Suprapubic skin (tissue), 4 donors: ENCODE data around the gene ARF6. TPM values are rescaled to one million over a fixed set of nuclear protein-coding genes. Genes with fewer than 3 reads are reported as not detected.
"Not testable (repeated sequence)": the region's sequence is repeated elsewhere in the genome, so short reads cannot be mapped to it uniquely, and the experiment has no call there.

Source experiments
- DNase-seq, 2 donors: peaks; one replicate each; pipeline ENCODE4 v3.0.0-alpha.2; 2019; ENCODE audit warnings: low spot score in 2 of 2
- H3K27ac ChIP-seq: fragments of 200-600 bp; sonication (generic); one replicate; pipeline ENCODE4 v1.5.1; 2019
- H3K27me3 ChIP-seq: fragments of 200-600 bp; sonication (generic); one replicate; pipeline ENCODE4 v1.5.1; 2019
- H3K36me3 ChIP-seq: fragments of 200-600 bp; sonication (generic); one replicate; pipeline ENCODE4 v1.5.1; 2019
- H3K4me1 ChIP-seq: fragments of 200-600 bp; sonication (generic); one replicate; pipeline ENCODE4 v1.5.1; 2019
- H3K4me3 ChIP-seq: fragments of 200-600 bp; sonication (generic); one replicate; pipeline ENCODE4 v1.5.1; 2019; ENCODE audit warnings: mild to moderate bottlenecking
- H3K9me3 ChIP-seq: fragments of 200-600 bp; sonication (generic); one replicate; pipeline ENCODE4 v1.5.1; 2019
- EP300 ChIP-seq: sonication (generic); formaldehyde crosslinking; IDR thresholded peaks from one replicate; pipeline ENCODE4 v1.6.1; 2017; ENCODE audit warnings: antibody characterized with exemption
- POLR2A ChIP-seq, 2 donors: fragments of 450-650 bp; IDR thresholded peaks; one replicate each; pipeline ENCODE4 v1.6.1; 2017; ENCODE audit warnings: antibody characterized with exemption in 2 of 2, mild to moderate bottlenecking in 2 of 2, moderate library complexity in 2 of 2
- POLR2AphosphoS5 ChIP-seq, 3 donors: sonication (generic); formaldehyde crosslinking; IDR thresholded peaks; one replicate each; pipeline ENCODE4 v1.6.1; 2017; ENCODE audit warnings: antibody characterized with exemption in 3 of 3
- WGBS: methylation state at CpG from one replicate; pipeline ENCODE4 v1.1.5; 2018; 5-methylcytosine and 5-hydroxymethylcytosine counted together
- total RNA-seq, 4 donors: library from RNA; depleted of rRNA; stranded (reverse); fragments of >200 nt; gene quantifications; one replicate each; pipeline ENCODE4 v1.1.0, GENCODE V29; 2016
- TF ChIP-seq, protein P1 (sequence below), 2 donors: fragments of 200-600 bp in 1 of 2; fragments of 450-650 bp in 1 of 2; sonication (generic) in 1 of 2; IDR thresholded peaks; one replicate each; pipeline ENCODE4 v1.5.1; 2016 to 2019; ENCODE audit warnings: antibody characterized with exemption in 2 of 2, mild to moderate bottlenecking in 1 of 2, moderate library complexity in 1 of 2

Gene ARF6
- total RNA-seq, 4 donors from 2014 or later = 48.0 to 125 (median 85.3) TPM

DNA sequence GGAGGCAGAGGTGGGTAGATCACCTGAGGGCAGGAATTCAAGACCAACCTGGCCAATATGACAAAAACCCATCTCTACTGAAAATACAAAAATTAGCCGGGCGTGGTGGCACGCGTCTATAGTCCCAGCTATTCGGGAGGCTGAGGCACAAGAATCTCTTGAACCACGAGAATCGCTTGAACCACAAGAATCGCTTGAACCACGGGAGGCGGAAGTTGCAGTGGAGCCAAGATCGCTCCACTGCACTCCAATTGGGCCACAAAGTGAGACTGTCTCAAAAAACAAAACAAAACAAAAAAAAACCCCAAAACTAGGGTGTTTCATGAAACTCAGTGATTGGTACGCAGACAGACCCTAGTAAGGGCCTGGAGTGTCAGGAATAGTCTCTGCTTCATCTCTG is 6.4 kb upstream of the ARF6 start:
- H3K4me1 ChIP-seq = peaks cover under 1% of the 10 kb centered on the region
- H3K4me3 ChIP-seq = no peak overlapping the region
- no peaks in the 10 kb centered on the region for H3K9me3 ChIP-seq
- 89% methylated on average over 12 of the region's 12 CpGs for WGBS
- H3K36me3 ChIP-seq = no peaks in the 10 kb centered on the region
- H3K27ac ChIP-seq = no peak overlapping the region
- DNase-seq = no peak
- H3K27me3 ChIP-seq = no peaks in the 10 kb centered on the region
- no peak for TF ChIP-seq POLR2A (IDR thresholded peaks at IDR 0.05)
- TF ChIP-seq POLR2AphosphoS5 (IDR thresholded peaks at IDR 0.05) = no peak
- no peak for TF ChIP-seq EP300
- TF ChIP-seq, protein P1, sequence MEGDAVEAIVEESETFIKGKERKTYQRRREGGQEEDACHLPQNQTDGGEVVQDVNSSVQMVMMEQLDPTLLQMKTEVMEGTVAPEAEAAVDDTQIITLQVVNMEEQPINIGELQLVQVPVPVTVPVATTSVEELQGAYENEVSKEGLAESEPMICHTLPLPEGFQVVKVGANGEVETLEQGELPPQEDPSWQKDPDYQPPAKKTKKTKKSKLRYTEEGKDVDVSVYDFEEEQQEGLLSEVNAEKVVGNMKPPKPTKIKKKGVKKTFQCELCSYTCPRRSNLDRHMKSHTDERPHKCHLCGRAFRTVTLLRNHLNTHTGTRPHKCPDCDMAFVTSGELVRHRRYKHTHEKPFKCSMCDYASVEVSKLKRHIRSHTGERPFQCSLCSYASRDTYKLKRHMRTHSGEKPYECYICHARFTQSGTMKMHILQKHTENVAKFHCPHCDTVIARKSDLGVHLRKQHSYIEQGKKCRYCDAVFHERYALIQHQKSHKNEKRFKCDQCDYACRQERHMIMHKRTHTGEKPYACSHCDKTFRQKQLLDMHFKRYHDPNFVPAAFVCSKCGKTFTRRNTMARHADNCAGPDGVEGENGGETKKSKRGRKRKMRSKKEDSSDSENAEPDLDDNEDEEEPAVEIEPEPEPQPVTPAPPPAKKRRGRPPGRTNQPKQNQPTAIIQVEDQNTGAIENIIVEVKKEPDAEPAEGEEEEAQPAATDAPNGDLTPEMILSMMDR (IDR thresholded peaks at IDR 0.05) = no peak

DNA sequence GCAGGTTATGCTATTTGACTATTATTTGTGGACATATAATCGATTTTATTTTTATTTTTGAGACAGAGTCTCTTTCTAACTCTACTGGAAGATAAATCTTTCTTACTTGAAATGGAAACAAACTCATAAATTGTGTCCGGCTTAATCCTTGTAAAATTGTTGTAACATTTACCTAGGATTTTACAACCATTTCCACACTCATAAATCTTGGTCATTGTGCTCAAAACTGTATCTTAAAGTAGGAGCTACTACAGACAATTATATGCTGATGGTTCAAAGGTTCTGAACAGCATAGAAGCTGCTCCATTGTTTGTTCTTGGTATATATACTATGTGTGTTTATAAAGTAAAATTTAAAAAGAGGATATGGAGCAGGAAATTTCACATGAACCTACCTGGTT is 4.6 kb upstream of the ARF6 start:
- Histone ChIP-seq H3K36me3 (no peaks in the 10 kb centered on the region), H3K4me3 (no peak overlapping the region), H3K27me3 (no peaks in the 10 kb centered on the region), H3K27ac (no peak overlapping the region), H3K4me1 (peaks cover 6% of the 10 kb centered on the region), H3K9me3 (no peaks in the 10 kb centered on the region)
- WGBS = 97% methylated on average over 2 of the region's 2 CpGs
- no peak for TF ChIP-seq POLR2AphosphoS5 (IDR thresholded peaks at IDR 0.05)
- no peak for TF ChIP-seq EP300
- TF ChIP-seq, protein P1 (IDR thresholded peaks at IDR 0.05) = no peak
- no peak for TF ChIP-seq POLR2A (IDR thresholded peaks at IDR 0.05)
- no peak for DNase-seq

DNA sequence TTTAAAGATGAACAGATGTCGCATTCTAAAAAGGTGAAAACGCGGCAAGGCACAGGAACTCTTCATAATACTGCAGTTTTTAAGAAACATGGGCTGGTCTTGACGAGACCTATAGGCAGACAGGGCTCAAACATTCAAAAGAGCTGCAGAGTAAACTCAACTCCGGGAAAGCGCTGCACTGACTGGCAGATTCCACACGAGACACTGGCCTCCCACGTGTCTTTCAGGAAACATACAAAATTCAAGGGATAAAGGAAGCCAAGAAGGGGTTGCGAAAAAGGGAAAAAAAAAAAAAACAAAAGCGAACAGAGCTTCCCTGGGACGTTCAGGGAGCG is 614 bp upstream of the ARF6 start:
- no peak for DNase-seq
- Histone ChIP-seq H3K36me3 (peaks cover 4% of the 10 kb centered on the region), H3K27ac (peak overlapping the region; percentile 98), H3K27me3 (no peaks in the 10 kb centered on the region), H3K9me3 (no peaks in the 10 kb centered on the region), H3K4me3 (peak overlapping the region; percentile 77), H3K4me1 (peaks cover 30% of the 10 kb centered on the region)
- TF ChIP-seq EP300 = no peak
- TF ChIP-seq, protein P1 (IDR thresholded peaks at IDR 0.05) = no peak
- no peak for TF ChIP-seq POLR2A (IDR thresholded peaks at IDR 0.05)
- no peak for TF ChIP-seq POLR2AphosphoS5 (IDR thresholded peaks at IDR 0.05)
- WGBS = under 1% methylated on average over 12 of the region's 12 CpGs

DNA sequence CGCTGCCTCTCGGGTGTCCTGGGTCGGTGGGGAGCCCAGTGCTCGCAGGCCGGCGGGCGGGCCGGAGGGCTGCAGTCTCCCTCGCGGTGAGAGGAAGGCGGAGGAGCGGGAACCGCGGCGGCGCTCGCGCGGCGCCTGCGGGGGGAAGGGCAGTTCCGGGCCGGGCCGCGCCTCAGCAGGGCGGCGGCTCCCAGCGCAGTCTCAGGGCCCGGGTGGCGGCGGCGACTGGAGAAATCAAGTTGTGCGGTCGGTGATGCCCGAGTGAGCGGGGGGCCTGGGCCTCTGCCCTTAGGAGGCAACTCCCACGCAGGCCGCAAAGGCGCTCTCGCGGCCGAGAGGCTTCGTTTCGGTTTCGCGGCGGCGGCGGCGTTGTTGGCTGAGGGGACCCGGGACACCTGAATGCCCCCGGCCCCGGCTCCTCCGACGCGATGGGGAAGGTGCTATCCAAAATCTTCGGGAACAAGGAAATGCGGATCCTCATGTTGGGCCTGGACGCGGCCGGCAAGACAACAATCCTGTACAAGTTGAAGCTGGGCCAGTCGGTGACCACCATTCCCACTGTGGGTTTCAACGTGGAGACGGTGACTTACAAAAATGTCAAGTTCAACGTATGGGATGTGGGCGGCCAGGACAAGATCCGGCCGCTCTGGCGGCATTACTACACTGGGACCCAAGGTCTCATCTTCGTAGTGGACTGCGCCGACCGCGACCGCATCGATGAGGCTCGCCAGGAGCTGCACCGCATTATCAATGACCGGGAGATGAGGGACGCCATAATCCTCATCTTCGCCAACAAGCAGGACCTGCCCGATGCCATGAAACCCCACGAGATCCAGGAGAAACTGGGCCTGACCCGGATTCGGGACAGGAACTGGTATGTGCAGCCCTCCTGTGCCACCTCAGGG is 679 bp downstream of the ARF6 start:
- 0% methylated on average over 11 of the region's 85 CpGs for WGBS
- Histone ChIP-seq H3K27ac (peak overlapping the region; percentile 98), H3K4me3 (peak overlapping the region; percentile 77), H3K27me3 (no peaks in the 10 kb centered on the region), H3K36me3 (peaks cover 4% of the 10 kb centered on the region), H3K4me1 (peaks cover 42% of the 10 kb centered on the region), H3K9me3 (no peaks in the 10 kb centered on the region)
- TF ChIP-seq POLR2AphosphoS5 (IDR thresholded peaks at IDR 0.05) (no peak), POLR2A (IDR thresholded peaks at IDR 0.05) (peak in 1 of 2 donors; percentile 2), EP300 (no peak)
- TF ChIP-seq, protein P1 (IDR thresholded peaks at IDR 0.05) = no peak
- DNase-seq = peak; percentile 84 to 85

DNA sequence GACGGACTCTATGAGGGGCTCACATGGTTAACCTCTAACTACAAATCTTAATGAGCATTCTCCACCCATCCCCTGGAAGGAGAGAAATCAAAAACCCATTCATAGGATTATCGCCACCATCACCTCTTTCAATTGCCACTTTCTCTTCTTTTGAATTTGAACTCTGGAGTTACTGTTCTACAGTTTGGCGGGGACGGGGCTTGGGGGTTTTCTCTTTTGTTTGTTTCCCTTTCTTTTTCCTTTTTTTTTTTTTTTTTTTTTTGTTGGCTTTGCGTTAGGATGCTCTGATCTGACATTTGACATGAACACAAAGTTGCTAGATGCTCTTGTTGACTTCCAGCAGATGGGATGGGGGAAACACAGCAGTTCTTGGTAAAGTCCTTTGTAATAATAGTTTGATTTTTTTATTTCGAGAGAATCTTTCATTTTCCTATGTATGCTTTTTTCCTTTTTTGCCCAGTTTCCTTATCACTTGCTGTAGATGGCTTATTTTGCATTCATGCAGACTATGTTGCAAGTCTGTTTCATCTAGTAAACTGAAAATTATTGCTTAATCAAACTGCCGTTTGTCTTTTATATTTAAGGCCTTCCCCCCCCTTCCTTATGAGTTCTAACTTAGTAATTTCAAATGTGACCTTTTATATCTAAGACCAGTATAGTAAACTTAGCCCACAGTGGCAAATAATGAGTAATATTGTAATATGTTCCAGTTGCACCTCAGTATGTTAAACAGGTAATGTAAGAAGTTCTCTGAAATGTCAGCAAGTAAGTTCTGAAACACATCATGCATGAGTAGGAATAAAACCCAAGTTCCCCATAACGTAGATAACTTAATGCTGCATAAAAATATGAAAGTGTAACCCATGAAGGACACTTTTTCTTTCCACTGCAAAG is 1.6 kb downstream of the ARF6 start:
- DNase-seq, H3K36me3 ChIP-seq, H3K9me3 ChIP-seq, H3K27me3 ChIP-seq: not testable (repeated sequence)
- WGBS = 5% methylated on average over 8 of the region's 8 CpGs
- Histone ChIP-seq H3K4me3 (peak overlapping the region; percentile 77), H3K4me1 (peaks cover 51% of the 10 kb centered on the region), H3K27ac (peak overlapping the region; percentile 98)
